Skin of body (tissue), 2 donors: ENCODE data around the gene C1orf159. TPM values are rescaled to one million over a fixed set of nuclear protein-coding genes. Genes with fewer than 3 reads are reported as not detected.
"Not testable (repeated sequence)": the region's sequence is repeated elsewhere in the genome, so short reads cannot be mapped to it uniquely, and the experiment has no call there.

Source experiments
- DNase-seq: peaks from one replicate; lab custom pipeline; 2025; lab: John Stamatoyannopoulos, UW
- total RNA-seq: library from RNA; depleted of rRNA; stranded (reverse); fragments of >200 nt; gene quantifications from one replicate; pipeline ENCODE4 v1.2.3, GENCODE V29; 2014

The C1orf159 gene
- total RNA-seq, 1 donor from 2014 or later, result 6.9 TPM

DNA sequence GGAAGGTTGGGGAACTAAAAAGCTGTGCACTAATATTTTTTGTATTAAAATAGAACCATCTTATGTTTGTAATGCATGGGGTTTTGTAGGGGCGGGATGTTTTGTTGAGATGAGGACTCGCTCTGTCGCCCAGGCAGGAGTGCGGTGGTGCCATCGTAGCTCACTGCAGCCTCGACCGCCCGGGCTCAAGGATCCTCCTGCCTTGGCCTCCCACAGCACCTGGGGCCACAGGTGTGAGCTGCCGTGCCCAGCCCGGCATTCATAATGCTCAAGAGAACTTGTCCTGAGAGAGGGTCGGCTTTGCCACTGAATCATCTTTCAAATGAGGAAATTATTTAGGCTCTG lies 3.0 kb upstream of the C1orf159 start:
- no peak for DNase-seq

DNA sequence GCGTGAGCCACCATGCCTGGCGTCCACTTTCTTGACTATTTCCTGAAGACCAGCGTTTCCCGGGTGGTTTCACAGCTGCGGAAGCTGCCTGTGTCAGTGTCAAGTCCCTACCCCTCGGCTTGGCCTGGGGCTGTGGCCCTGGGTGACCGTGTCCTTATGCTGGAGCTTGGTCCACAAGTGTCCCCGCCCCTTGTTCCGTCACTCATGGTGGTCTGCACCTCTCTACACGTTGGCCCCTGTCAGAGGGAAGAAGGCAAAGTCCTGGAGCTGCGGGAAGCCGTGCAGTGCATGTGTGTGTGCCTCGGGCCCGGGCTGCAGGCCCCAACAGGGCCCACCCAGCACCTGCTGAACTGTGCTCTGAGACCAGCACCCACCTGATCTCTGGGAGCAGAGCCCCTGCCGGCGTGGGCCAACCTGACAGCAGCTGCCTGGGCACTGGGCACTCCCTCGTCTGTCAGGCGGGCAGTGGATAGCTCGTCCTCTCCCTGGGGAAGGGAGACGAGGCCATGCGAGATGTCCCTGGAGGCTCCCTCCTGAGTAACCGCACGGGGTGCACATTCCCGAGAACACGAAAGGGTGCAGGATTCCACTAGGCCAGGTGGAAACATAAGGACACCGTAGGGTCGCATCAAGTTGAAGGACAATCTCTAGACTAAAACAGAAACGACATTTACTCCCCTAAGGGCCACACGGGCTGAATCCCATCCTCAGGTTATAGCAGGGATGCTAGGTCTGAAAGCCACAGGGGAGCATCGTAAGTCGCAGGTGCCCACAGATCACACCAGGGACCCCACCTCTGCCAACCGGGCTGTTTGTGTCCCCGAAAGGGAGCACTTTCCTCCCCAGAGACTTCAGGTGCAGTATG lies 2.4 kb upstream of the C1orf159 start:
- no peak for DNase-seq

DNA sequence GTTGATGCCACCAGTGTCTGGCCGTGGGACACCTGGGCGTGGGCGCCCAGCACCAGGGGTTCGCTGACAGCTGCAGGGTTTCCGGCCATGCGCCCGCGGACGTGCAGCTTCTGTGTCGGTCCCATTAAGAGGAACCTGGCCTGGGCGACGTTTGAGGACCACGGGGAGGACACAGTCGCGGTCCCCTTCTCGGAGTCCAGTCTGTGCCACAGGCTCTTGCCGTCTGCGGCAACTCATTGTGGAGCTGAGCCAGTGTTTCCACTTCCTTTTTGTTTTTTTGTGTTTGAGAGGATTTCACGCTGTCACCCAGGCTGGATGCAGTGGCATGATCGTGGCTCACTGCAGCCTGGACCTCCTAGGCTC lies 1.6 kb upstream of the C1orf159 start:
- no peak for DNase-seq

DNA sequence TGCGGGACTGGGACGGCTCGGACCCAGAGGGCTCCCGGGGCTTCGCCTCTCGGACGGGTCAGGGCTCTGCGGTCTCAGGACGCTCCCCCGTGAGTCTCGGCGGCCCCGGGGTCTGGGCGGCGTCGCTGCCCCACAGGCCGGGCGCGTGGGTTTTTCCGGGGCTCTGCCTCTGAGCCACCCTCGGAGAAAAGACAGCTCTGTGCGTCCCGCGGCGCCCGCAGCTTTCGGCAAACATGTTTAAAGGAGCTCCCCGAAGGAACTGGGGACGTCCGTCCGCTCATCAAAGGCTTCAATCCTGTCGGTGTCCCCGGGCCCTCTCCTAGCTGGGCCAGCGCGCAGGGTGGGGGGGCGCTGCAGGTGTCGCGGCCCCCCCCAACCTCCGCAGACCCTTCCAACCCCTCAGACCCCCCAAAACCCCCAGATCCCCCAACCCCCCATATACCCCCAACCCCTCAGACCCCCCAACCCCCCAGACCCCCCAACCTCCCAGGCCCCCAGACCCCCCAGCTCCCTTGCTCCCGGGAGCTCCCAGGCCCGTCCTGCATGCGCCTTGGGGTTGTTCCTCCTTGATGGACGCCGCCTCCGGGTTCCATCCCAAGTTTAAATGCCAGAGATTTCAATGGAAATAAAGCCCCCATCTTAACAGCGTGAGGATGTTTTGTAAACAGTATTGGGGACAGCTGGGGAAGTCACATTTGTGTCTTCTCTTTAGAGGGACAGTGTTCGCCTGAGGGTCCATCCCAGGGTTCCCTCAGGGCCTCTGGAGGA lies 996 bp upstream of the C1orf159 start:
- DNase-seq, result no peak

DNA sequence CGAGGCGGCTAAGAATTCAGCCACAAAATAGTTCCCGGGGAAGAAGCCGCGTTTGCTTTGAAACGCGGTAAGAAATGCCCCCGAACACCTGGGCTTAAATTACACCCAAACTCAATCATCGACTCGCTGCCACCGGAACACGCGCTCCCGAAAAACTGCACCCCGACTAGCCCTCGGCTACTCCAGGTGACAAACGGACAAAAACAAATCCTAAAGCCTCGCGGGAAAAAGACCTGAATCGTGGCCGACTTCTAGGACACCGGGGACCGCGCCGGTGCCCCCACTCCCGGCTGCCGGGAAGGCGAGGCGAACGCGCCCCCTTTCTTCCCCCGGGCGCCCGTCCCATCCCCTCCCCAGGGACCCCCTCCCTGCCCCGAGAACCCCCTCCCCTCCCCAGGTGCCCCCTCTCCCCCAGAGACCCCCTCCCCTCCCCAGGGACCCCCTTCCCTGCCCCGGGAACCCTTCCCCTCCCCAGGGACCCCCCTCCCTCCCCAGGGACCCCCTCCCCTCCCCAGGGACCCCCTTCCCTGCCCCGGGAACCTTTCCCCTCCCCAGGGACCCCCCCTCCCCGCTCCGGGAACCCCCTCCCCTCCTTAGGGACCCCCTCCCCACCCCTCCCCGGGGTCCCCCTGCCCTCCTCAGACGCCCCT lies 628 bp downstream of the C1orf159 start:
- DNase-seq, result no peak

DNA sequence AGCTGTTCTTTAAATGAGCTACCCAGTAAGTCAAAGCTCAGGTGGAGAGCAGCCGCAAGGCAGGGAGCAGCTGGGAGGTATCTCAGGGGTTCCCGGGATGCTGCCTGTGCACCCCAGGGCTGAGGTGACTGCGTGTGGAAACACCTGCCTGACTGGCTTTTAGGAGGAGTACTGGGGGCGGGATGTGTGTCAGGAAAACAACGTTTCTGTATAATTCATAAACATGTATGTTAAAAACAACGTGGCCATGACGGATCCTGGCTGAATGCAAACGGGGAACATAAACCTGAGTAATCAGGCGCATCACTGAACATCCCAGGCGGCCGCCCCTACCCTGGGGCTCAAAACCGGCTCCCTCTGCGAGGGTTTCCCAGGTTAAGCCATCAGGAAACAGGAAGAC lies 1.5 kb downstream of the C1orf159 start:
- no peak for DNase-seq

DNA sequence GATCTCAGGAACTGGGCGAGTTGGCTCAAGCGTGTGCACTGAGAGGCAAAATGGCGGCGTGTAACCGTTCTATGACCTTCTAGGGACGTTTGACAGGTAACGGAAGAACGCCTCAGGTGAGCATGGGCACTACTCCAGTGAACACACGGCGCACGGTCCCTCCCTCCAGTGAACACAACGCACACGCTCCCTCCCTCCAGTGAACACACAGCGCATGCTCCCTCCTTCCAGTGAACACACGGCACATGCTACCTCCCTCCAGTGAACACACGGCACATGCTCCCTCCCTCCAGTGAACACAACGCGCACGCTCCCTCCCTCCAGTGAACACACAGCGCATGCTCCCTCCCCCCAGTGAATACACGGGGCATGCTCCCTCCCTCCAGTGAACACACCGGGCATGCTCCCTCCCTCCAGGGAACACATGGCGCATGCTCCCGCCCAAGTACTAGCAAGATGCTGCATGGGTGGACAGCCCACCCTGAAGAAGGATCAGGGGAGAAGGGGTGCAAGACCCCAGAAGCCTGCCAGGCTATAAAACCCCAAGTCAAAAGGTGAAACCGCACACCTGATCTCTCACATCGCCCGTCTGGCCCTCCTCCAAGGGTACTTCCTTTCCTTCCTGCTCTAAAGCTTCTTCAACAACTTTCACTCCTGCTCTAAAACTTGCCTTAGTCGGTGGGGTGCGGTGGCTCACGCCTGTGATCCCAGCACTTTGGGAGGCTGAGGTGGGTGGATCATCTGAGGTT lies 3.5 kb downstream of the C1orf159 start:
- no peak for DNase-seq

DNA sequence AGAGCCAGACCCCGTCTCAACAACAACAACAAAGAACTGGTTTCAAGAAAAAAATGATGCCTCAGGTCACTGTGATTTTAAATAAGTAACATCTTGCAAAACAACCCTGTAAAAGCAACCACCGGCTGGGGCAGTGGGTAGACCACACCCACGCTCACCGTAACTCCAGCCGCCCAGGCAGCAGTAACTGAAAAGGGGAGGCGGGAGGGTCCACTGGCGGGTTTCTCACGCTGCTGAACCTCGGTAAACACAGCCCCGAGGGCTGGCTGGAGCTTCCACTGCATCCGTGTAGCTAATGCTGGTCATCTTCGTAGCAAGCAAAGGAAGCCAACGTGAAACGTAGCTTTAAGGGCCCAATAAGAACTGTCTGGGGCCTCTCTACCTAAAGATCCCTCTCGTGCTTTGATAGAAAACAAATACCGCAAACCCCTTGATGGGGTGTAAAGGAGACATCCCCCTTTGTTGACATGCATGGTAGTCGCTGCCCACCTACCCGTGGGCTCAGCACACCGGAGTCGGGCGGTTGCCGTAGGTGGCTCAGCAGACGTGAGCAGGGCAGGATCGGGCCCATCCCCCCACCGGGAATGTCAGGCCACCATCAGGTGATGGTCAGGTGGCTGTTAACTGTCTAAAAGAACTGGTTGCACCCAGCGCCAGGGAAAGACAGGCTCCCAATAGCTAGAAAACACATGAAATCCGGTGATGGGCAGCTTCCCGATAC lies 4.2 kb downstream of the C1orf159 start:
- no peak for DNase-seq

DNA sequence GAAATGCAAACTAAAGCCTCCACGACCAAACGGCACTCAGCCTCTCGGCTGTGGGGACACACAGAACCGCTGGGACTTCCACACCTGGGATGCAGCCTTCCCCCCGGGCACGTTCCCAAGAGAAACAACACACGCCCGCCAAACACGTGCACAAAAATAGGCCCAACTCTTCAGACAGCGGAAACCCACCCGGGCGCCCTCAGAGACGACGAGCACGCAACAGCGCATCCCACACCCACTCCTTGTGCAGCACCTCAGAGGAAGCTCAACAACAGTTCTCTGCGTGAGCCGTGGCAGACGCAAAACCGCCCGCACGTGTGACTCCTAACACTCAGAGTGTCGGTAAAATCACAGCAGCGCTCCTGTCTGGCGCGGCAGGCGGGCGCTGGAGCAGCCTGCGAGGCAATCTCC lies 5.3 kb downstream of the C1orf159 start:
- no peak for DNase-seq

DNA sequence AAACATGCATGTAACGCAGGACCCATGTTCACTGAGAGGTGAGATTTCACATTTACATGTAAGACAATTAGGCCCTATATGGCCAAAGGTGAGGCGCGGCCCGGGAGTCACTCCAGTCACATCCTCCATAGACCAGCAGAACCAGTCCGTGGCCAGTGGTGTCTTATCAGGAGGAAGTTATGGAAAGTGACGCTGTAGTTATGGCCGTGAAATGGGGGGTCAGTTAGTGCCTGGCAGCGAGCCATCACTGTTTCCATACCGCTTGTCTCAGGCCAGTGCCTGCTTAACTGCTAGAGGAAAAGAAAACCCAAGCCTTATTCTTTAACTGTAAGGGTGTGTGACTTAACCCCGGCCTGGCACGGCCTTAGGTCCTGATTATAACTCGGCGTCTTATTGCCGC lies 6.1 kb downstream of the C1orf159 start:
- no peak for DNase-seq

DNA sequence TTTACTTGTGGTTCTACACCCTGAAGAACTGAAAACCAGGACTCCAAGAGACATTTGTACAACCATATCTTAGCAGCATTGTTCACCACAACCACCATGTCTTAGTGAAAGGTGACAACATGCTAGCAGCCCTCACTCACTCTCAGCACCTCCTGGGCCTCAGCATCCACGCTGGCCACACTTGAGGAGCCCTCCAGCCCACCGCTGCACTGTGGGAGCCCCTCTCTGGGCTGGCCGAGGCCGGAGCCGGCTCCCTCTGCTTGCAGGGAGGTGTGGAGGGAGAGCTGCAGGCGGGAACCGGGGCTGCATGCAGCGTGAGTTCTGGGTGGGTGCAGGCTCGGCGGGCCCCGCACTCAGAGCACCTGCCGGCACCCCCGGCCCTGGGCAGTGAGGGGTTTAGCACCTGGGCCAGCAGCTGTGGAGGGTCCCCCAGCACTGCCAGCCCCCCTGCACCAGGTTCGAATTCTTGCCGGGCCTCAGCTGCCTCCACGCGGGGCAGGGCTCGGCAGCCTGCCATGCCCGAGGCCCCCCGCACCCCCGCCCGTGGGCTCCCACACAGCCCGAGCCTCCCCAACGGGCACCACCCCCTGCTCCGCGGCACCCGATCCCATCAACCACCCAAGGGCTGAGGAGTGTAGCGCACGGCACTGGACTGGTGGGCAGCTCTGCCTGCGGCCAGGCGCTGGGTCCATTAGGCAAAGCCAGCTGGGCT lies 9.2 kb downstream of the C1orf159 start:
- DNase-seq, result no peak

DNA sequence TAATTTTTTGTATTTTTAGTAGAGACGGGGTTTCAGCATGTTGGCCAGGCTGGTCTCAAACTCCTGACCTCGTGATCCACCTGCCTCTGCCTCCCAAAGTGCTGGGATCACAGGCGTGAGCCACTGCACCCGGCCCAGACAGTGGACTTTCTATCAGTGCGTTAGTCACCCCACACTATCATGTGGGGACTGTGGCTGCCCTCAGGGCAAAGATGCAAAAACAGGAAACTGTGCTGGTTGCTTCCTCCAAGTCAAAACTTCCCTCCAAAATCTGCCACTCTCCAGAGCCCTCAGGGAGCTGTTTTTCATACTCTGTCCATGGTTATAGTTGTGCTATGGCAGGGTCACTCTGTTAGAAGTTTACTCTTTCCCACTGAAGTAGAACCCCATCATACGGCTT lies 11.7 kb downstream of the C1orf159 start:
- DNase-seq, result not testable (repeated sequence)

DNA sequence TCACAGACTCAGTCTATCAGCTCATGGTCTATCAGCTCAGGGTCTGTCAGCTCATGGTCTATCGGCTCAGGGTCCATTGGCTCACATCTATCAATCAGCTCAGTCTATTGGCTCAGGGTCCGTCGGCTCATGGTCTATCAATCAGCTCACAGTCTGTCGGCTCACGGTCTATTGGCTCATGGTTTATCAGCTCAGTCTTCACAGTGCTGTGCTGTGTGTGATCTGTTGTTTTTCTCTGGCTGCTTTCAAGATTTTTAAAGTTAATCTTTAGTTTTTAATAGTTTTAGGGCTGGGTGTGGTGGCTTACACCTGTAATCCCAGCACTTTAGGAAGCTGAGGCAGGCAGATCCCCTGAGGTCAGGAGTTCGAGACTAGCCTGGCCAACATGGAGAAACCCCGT lies 14.4 kb downstream of the C1orf159 start:
- no peak for DNase-seq

DNA sequence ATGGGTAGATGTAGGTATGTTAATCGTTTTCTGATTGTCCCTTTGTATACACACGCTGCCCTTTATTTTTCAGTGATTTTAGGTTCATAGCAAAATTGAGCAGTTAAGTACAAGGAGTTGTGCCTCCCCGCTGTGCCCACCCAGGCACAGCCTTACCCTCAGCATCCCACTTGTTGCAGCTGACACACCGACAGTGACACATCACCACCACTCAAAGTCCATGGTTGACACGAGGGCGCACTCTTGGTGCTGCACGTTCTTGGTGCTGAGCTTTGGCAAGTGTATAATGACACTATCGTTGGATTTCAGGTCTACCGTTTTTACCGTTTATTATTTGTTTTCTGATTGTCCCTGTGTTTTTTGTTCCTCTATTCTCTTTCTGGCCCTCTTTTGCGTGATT lies 15.6 kb downstream of the C1orf159 start:
- DNase-seq, result no peak

DNA sequence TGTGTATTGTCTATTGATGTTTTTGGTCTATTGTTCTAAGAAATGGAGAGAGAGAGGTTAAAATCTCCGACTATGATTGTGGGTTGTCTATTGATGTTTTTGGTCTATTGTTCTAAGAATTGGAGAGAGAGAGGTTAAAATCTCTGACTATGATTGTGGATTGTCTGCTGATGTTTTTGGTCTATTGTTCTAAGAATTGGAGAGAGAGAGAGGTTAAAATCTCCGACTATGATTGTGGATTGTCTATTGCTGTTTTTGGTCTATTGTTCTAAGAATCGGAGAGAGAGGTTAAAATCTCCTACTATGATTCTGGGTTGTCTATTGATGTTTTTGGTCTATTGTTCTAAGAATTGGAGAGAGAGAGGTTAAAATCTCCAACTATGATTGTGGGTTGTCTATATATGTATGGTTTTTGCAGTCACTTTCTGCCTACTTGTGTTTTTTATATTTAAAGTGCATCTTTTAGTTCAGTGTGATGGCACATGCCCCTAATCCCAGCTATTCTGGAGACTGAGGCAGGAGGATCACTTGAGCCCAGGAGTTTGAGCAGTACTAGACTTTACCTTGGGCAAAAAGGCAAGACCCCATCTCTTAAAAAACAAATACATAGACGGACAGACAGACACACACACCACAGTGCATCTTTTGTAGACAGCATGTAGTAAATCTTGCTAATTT lies 16.2 kb downstream of the C1orf159 start:
- no peak for DNase-seq

DNA sequence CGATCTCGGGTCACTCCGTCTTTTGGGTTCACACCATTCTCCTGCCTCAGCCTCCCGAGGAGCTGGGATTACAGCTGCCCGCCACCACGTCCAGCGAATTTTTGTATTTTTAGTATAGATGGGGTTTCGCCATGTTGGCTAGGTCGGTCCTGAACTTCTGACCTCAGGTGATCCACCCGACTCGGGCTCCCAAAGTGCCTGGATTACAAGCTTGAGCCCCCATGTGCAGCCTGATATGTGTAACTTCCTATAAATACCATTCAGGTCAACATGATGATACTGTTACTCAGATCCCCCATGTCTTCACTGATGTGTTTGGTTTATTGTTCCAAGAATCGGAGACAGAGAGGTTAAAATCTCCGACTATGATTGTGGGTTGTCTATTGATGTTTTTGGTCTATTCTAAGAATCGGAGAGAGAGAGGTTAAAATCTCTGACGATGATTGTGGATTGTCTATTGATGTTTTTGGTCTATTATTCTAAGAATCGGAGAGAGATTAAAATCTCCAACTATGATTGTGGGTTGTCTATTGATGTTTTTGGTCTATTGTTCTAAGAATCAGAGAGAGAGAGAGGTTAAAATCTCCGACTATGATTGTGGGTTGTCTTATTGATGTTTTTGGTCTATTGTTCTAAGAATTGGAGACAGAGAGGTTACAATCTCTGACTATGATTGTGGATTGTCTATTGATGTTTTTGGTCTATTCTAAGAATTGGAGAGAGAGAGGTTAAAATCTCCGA lies 17.0 kb downstream of the C1orf159 start:
- DNase-seq, result no peak

DNA sequence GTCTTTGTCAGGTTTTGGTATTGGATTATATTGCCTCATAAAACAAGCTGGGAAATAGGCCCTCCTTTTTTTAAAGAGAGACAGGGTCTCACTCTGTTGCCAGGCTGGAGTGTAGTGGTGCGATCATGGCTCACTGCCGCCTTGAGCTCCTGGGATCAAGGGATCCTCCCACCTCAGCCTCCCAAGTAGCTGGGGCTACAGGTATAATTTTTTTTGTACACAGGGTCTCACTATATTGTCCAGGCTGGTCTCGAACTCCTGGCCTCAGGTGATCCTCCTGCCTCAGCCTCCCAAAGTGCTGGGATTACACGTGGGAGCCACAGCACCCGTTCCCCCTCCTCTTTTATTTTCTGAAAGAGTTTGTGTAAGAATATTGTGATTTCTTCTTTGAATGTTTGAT lies 19.8 kb downstream of the C1orf159 start:
- not testable (repeated sequence) for DNase-seq

DNA sequence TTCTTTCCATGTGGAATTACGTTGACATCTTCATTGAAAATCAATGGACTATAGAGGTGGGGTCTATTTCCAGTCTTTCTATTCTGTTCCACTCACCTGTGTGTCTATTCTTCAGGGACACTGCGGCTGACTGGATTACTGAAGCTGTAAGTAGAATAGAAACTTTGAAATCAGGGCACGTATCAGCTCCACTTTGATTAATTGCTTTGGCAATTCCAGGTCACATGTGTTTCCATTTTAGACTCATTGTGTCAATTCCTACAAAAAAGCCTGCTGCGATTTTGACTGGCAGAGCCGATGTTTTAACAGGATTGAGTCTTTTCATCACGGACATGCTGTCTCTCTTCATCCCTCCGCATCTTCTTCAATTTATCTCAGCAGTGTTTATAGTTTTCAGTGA lies 20.9 kb downstream of the C1orf159 start:
- no peak for DNase-seq

DNA sequence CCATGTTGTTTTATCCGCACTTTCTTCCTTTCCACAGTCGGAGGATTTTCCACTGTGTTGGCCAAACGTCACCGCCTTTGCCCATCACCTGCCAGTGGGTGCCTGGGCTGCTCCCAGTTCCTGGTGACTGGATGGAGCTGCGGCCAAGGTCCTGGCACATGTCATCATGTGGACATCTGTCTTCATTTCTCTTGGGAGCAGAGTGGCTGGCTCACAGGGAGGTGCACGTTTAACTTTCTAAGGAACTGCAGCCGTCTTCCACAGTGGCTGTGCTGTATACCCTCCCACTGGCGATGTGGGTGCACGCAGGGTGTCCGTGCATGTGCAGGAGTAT lies 22.3 kb downstream of the C1orf159 start:
- DNase-seq, result no peak
